HG02763 (cell line): ENCODE data around the gene GJC2.

Experiments
- ATAC-seq: cut with Tn5 transposase; IDR thresholded peaks from one replicate; pipeline ENCODE4 v1.9.1; 2021; ENCODE audit warnings: mild to moderate bottlenecking, moderate library complexity; ENCODE audit not compliant: unreplicated experiment

Gene GJC2

DNA sequence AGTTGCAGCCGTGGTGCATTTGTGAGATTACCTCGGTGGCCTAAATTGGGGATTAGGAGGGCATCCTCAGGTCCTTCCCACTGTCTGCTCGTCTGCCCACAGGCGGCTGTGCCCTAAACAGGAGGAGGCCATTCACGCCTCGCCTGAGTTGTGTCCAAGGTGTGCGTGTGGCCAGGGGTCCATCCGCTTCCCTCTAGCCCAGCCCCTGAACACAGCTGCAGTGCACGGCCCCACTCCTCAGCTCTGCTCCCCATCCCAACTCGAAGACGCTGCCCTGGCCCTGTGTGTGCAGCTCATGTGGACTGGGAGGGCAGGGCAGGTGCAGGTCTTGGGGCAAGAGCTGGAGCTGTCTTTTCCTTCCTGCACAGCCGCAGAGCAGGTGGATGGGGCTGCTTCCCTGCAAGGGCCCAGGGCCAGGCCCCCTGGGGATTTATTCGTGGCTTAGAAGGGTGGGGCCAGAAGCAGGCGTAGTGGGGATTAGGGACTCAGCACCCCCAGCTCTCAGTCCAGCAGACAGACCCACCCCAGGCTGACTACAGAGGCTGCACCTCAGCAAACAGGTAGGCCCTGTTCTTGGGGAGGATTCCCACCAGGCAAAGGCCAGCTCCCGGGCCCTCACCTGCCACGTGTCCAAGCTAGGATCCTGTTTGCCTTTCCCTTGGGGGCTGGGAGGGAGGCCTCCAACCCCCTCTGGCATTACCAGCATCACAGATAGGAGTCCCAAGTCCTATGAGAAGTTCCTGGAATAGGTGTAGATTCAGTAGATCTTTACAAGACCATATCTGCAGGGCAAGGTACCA is 5.3 kb upstream of the GJC2 start:
- no peak for ATAC-seq

- ATAC-seq: no peak
Observed at GRCh38 chr1:228144993-228145343, 4.8 kb upstream of the GJC2 start.

DNA sequence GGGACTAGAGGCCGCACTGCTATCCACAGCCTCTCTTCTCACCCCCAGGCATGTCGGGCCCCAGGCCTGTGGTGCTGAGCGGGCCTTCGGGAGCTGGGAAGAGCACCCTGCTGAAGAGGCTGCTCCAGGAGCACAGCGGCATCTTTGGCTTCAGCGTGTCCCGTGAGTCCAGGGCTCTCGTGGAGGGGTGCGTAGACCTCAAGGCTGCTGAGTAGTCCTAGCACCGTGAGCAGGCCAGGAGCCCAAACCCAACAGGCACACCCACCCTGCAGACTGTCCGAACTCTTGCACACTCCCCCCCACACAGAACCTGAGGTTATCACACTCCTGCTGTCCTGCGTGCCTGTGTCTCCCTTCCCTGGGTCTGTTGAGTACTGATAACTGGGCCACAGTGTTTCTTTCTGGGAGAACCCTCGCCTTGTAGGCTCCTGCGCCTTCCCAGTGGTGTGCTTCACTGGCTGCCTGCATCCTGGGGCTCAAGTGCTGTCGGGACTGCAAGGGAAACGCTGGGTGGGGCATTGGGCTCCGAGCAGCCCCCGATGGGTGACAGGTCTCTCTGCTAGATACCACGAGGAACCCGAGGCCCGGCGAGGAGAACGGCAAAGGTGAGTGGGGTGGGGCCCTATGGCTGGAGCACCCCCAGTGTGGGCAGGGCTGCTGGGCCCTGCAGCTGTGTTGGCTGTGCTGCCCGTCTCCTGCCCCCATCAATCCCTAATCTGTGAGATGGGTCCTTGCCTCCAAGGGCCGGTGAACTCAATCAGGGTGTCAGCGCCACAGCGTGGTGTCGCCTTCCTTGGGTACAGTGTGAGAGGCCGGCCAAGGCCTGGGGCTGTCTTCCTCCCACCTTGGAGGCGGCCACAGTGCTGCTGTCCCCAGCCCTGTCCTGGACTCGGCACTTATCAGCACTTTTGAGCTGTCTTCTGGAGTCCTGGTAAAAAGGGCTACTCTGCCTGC is 4.0 kb upstream of the GJC2 start:
- no peak for ATAC-seq

- no peak for ATAC-seq
Observed at GRCh38 chr1:228146417-228147150, 3.1 kb upstream of the GJC2 start.

DNA sequence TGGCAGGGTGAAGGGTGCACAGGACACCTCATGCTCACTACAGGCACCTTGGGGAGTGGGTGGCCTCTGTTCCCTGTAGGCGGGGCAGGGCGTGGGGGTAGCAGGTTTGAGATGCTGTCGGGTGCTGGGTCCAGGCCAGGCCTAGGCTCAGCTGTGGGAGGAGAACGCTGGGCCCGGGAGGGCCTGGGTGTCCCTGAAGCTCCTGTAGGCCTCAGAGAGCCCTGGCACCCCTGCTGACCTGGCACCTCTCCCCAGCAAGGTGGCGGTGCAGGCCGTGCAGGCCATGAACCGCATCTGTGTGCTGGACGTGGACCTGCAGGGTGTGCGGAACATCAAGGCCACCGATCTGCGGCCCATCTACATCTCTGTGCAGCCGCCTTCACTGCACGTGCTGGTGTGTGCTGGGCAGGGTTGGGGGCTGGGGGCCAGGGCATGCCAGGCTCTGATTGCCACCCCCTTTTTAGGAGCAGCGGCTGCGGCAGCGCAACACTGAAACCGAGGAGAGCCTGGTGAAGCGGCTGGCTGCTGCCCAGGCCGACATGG is 2.5 kb upstream of the GJC2 start:
- no peak for ATAC-seq

- ATAC-seq: no peak
Observed at GRCh38 chr1:228147768-228148167, 2.0 kb upstream of the GJC2 start.

GRCh38 chr1:228148196-228148861 is 1.4 kb upstream of the GJC2 start:
- ATAC-seq: no peak

GRCh38 chr1:228148935-228149405 is 760 bp upstream of the GJC2 start:
- ATAC-seq: no peak

- ATAC-seq: no peak
Observed at GRCh38 chr1:228150120-228150460, 360 bp downstream of the GJC2 start.

DNA sequence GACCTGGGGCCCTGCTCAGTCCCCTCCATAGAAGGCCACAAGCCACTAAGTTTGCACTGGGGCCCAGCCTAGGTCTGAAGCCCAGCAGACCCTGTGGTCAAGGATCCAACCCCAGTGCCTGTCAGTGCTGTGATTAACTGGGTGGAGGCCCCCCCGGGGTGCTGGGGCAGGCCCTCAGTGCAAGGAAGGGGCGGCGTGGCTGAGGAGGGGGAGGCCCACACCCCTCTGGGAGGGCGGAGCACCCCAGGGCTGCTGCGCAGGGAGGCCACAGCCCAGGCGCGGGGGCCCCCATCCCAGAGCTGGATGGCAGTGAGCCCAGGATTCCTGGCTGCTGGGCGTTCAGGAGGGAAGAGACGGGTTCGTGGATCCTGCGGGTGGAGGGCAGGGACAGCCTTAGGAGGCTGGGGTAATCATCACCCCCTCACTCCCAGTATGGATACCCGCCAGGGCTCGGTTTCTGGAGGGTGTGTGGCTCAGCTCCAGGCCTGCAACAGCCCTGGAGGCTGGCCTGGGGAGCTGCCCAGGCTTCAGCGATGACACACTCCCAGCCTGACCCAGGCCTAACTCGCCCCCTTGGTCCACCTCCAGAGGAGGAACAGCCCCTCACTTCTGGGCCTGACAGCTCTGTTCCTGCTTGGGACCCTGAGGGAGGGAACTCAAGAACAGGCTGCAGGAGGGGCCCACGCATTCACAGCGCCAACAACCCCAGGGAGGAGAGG is 890 bp downstream of the GJC2 start:
- no peak for ATAC-seq

GRCh38 chr1:228151180-228151925 is 1.6 kb downstream of the GJC2 start:
- no peak for ATAC-seq

DNA sequence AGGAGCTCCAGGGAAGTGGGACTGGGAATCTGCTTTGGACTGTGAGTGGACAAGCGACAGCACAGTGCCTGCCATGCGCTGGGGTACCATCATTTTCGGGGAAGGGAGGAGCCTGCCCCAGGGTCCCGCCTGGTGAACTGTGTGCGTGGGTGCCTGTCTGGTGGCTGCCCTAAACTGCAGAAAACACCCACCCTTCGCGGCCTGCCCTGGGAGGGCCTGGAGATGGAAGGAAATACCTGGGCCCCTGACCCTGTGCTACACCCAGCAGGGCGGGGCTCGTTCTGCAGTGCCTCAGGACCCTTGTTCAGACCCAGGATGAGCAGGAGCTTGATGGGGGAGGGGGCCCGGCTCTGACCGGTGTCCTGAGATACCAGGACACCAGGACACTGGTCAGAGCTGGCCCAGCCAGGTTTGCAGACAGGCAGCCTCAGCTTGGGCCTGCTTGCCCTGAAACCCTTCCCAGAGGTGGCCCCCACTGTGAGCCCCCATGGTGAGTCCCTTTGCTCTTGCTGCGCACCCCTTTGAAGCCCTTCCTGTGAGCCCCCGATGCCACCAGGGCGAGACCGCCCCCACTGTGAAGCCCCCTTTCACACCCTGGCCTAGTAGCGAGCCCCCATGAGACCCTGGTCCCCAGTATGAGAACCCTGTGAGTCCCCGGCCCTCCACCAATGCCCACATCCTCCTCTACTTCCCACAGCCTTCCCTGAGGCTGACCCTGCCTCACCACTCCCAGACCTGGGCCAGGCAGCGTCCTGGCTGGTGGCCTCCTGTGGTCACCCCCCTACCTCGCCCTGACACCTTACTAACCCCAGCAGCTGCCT is 2.6 kb downstream of the GJC2 start:
- ATAC-seq: no peak

GRCh38 chr1:228152918-228153258 is 3.2 kb downstream of the GJC2 start:
- ATAC-seq: no peak

DNA sequence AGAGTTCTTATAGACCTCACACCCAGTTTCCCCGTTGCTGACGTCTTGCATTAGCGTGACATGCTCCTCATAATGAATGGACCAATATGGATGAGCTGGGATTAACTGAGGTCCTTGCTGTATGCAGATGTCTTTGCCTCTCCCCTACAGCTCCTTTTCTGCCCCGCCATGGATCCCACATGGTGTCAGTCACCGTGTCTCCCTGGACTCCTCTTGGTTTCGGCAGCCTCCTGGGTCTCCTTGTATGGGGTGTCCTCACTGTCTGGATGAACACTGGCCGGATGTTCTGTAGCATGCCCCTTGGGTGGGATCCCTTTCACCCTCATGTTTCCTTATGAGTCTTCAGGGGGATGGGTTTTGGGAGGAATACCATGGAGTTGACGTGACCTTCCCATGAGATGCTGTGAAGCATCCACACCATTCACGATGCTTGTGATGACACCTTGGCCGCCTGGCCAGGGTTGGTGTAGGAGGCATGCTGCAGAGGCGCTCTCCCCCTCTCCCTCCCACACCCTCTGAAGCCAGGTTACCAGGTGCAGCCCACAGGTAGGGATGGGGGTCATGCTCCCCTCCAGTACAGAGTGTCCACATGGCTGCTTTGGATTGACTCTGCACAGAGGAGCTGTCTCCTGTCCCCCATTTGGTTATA is 4.4 kb downstream of the GJC2 start:
- ATAC-seq: no peak

- ATAC-seq: no peak
Observed at GRCh38 chr1:228154670-228155571, 5.2 kb downstream of the GJC2 start.

DNA sequence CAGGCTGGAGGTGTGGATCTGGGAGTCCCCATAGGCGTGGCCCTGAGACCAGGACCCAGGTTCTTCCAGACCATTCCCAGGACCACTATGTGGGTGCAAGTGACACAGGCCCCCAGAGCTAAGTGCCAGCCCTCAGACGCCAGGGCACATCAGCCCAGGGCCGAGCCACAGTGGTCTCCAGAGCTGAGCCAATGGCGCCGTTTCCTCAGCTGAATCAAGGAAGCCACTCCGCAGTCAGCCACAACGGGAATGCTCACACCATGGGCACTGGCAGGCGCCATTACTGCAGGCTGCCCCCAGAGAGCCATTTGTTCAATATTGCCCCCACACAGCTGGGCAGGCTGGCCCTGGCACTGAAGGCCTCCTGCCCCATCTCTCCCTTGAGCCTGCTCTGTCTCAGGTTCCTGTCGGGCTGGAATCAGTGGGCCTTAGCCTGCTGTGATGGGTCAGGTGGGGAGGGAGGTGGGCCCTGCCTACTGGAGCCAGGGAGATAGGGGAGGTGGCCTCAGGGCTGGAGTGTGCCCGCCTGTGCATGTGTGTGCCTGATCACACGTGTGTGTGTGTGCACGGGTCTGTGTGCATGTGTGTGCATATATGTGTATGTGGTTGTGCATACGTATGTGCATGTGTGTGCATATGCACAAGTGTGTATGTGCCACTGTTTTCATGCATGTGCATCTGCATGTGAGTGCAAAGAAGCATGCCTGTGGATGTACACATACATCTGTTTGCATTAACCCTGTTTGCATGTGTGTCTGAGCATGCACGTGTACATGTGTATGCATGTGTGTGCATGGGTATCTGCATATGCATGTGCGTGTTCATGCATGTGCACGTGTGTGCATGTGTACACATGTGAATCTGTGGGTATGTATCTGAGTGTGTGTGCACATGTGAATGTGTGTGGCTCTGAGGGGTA is 6.1 kb downstream of the GJC2 start:
- ATAC-seq: no peak
